ENCODE data around the gene SPAG9.
"Not testable (repeated sequence)": the region's sequence is repeated elsewhere in the genome, so short reads cannot be mapped to it uniquely, and the experiment has no call there.

SPAG9 gene

DNA sequence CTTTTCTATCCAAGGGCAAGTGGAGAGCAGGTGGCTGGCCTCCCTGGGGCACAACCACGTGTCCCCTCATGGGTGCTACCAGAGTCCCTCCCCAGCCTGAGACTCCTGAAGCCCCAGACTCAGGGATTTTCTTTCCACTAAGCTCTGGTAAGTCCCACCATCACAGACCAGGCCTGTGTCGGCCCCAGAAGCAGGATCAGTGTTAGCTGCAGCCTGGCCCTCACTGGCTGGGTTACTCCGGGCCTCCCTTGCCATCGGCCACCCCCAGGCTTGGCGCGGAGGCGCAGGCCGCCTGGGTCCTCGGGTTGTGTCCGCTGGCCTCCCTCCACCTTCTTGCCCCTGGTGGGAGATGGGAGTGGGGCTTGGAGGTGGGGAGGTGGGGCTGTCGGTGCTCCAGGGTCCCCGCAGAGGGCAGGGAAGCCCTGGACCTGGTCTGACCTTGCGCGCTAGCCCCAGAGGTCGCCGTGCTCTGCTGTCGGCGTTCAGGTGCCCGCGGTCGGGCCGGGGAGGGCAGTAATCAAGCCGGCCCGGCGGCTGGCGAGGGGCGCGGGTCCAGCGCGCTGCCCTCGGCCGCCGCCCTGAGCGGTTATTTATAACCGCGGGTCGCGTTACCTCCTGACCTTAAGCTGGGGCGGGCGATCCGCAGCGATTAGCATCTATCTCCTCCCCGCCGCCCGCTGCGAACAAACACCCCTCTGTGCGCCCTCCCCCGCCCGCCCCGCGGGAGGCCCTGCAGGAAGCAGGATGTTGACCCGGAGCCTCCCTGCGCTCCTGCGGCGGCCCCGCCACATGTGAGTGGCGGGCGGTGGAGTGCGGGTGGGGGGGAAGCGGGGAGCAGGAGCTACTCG, 176.4 kb downstream of the SPAG9 start:
- DNase-seq (ENCODE audit: low spot score in 2 of 2) (peak; percentile 53 to 81), ATAC-seq (peak; percentile 86)
- Mint-ChIP-seq H3K4me3 (peak overlapping the region; percentile 83), H3K9me3 (no peaks in the 10 kb centered on the region), H3K36me3 (peaks cover 6% of the 10 kb centered on the region), H3K27ac (peak overlapping the region; percentile 95), H3K4me1 (peaks cover 44% of the 10 kb centered on the region)

- H3K9me3 Mint-ChIP-seq, result no peaks in the 10 kb centered on the region
- no peak for ATAC-seq
- H3K4me3 Mint-ChIP-seq, result peak overlapping the region; percentile 83
- H3K4me1 Mint-ChIP-seq, result peaks cover 49% of the 10 kb centered on the region
- H3K36me3 Mint-ChIP-seq, result peaks cover 6% of the 10 kb centered on the region
- peak overlapping the region; percentile 95 for H3K27ac Mint-ChIP-seq
- DNase-seq (ENCODE audit: low spot score in 2 of 2), result no peak
Observed at GRCh38 chr17:50943575-50943933, 177.1 kb downstream of the SPAG9 start.

DNA sequence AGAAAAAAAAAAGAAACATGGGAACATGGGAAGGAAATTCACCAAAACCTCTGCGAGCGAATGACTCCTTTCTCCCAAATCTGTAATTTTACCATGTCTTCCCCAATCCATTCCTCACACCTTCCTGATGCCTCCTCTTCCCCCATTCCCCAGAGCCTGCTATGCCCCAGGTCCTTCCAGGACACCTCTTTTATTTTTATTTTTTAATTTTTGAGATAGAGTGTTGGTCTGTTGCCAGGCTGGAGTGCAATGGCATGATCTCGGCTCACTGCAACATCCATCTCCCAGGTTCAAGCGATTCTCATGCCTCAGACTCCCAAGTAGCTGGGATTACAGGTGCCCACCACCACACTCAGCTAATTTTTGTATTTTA, 179.0 kb downstream of the SPAG9 start:
- Mint-ChIP-seq H3K27ac (peak overlapping the region; percentile 95), H3K4me1 (peaks cover 39% of the 10 kb centered on the region)
- DNase-seq (ENCODE audit: low spot score in 2 of 2); H3K36me3 Mint-ChIP-seq; H3K4me3 Mint-ChIP-seq; ATAC-seq; H3K9me3 Mint-ChIP-seq: not testable (repeated sequence)

DNA sequence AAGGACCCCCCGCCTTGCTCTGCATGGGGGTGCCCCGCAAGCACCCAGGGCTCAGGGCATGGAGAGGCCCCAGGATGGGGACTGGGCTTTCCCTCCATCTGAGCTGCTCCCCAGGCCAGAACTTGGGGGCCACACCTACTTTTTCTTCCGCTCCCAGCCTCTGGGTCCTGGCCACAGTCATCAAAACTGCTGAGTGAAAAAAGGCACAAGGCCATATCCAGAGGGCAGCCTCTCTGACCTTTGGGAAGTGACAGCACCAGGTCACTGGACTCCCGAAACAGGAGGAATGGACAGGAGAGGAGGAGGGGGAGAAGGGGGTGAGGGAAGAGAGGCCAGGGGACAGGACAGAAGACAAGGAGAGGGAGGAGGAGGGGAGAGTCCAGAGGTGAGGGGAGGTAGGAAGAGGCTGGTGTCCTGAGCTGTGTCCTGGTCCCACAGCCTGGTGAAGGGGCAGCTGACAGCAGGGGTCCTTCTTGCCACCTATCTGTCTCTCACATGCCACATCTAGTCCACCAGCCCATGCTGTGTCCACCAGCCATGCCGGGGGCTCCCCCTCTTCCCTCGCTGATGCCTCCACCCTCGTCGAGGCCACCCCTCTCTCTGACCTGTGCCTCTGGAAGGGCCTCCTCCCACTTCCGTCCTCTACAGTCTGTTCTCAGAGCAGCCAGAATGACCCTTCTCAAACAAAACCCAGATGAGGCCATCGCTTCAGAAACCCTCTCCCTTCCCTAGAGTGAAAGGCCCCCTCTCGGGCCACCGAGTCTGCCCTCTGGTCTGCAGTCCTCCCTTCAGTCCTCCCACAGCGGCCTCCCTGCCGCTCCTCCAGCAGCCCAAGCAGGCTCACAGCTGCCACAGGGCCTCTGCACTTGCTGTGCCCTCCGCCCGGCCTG, 180.6 kb downstream of the SPAG9 start:
- no peak overlapping the region for H3K4me3 Mint-ChIP-seq

GRCh38 chr17:50939542-50939794, 181.2 kb downstream of the SPAG9 start:
- Mint-ChIP-seq H3K4me1 (peaks cover 30% of the 10 kb centered on the region), H3K4me3 (no peak overlapping the region), H3K9me3 (no peaks in the 10 kb centered on the region), H3K27ac (peak overlapping the region; percentile 81), H3K36me3 (no peaks in the 10 kb centered on the region)
- DNase-seq (ENCODE audit: low spot score in 2 of 2) (no peak), ATAC-seq (no peak)

More for the DNA sequence above, 180.6 kb downstream of the SPAG9 start:
- ATAC-seq (no peak), DNase-seq (ENCODE audit: low spot score in 2 of 2) (no peak)
- Mint-ChIP-seq H3K4me1 (peaks cover 30% of the 10 kb centered on the region), H3K27ac (peak overlapping the region; percentile 81), H3K36me3 (no peaks in the 10 kb centered on the region), H3K9me3 (no peaks in the 10 kb centered on the region)

DNA sequence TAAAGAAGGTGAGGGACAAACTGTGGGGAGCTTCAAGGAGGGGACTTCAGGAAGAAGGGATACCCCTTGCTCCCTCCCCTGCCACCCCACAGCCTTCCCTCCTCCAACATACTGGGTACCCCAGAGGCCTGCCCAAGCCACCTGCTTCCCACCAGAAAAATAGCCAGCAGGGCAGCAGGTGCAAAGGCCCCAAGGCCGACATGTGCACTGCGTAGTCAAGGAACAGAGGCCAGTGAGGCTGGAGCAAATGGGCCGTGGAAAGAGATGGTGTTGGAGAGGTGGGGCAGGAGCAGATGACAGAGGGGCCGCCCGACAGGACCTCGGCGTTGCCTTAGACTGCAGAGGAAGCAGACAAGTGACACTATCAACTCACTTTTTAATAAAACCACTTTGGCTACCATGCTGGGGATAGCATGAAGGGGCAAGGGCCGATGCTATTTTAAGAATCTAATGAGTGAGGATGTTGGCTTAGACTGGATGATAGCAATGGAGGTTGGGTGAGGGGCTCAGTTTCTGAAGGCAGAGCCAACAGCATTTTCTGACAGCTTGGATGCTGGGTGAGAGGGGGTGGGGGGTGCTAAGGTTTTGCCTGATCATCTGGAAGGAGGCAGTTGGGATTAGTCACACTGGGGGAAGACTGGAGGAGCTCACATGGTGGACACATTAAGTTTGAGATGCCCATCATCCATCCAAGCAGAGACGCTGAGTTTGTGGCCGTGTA, 181.7 kb downstream of the SPAG9 start:
- Mint-ChIP-seq H3K36me3 (no peaks in the 10 kb centered on the region), H3K27ac (peak overlapping the region; percentile 2), H3K4me1 (peaks cover 27% of the 10 kb centered on the region), H3K4me3 (no peak overlapping the region), H3K9me3 (no peaks in the 10 kb centered on the region)
- no peak for ATAC-seq
- no peak for DNase-seq (ENCODE audit: low spot score in 2 of 2)

GRCh38 chr17:50935996-50936266, 184.7 kb downstream of the SPAG9 start:
- DNase-seq (ENCODE audit: low spot score in 2 of 2), result no peak
- Mint-ChIP-seq H3K27ac (no peak overlapping the region), H3K36me3 (no peaks in the 10 kb centered on the region), H3K4me3 (no peak overlapping the region), H3K9me3 (no peaks in the 10 kb centered on the region), H3K4me1 (peaks cover 18% of the 10 kb centered on the region)
- no peak for ATAC-seq

GRCh38 chr17:50935221-50935995, 185.3 kb downstream of the SPAG9 start:
- no peak for DNase-seq (ENCODE audit: low spot score in 2 of 2)
- Mint-ChIP-seq H3K9me3 (no peaks in the 10 kb centered on the region), H3K27ac (no peak overlapping the region), H3K36me3 (no peaks in the 10 kb centered on the region), H3K4me3 (no peak overlapping the region), H3K4me1 (peaks cover 22% of the 10 kb centered on the region)
- ATAC-seq, result no peak

DNA sequence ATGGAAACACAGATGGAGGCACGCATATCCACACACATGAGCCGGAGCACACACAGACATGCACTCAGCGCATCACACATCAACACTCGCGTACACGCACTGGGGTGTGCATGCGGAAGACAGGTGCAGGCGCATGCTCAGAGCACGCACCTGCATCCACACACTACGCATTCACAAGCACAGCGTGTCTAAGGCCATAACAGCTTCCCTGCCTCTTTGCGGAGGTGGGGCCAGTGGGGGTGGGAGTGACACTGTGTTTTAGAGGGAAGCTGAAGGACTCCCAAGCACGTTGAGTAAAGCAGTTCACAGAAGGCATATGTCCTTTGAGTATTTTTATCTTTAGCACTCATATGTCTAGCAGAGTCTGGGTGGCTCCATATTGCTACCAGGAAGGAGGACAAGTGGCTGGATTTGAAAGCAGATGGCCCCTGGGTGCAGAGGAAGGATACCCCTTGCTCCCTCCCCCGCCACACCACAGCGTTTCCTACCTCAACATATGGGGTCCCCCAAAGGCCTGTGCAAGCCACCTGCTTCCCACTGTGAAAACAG, 185.9 kb downstream of the SPAG9 start:
- DNase-seq (ENCODE audit: low spot score in 2 of 2), result no peak
- no peak overlapping the region for H3K27ac Mint-ChIP-seq
- ATAC-seq, result no peak
- no peaks in the 10 kb centered on the region for H3K9me3 Mint-ChIP-seq
- H3K4me1 Mint-ChIP-seq, result peaks cover 27% of the 10 kb centered on the region
- no peaks in the 10 kb centered on the region for H3K36me3 Mint-ChIP-seq
- no peak overlapping the region for H3K4me3 Mint-ChIP-seq

DNA sequence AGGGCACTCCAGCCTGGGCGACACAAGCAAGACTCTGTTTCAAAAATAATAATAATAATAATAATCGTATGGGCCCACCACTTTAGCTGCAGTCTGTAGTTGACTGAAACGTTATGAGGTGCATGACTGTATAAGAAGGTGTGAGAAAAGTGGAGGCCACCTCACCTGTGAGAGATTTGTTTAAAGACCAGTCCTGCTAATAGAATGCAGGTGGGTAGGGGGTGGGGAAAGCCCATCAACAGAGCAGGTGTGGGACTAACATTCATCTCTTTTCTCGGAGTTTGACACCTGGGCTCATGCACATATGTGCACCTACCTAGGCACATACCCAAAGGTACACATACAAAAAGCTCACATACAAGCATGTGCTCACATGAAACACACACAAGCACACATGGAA, 186.5 kb downstream of the SPAG9 start:
- Mint-ChIP-seq H3K27ac (no peak overlapping the region), H3K4me1 (peaks cover 27% of the 10 kb centered on the region)

GRCh38 chr17:50931144-50931908, 189.3 kb downstream of the SPAG9 start:
- peak overlapping the region; percentile 77 for H3K4me3 Mint-ChIP-seq
- DNase-seq (ENCODE audit: low spot score in 2 of 2) (peak in 1 of 2 donors; percentile 69), ATAC-seq (peak; percentile 77)
- H3K36me3 Mint-ChIP-seq, result no peaks in the 10 kb centered on the region
- H3K9me3 Mint-ChIP-seq, result no peaks in the 10 kb centered on the region
- peak overlapping the region; percentile 61 for H3K27ac Mint-ChIP-seq
- H3K4me1 Mint-ChIP-seq, result peaks cover 48% of the 10 kb centered on the region

More for the DNA sequence above, 186.5 kb downstream of the SPAG9 start:
- DNase-seq (ENCODE audit: low spot score in 2 of 2), result no peak
- Mint-ChIP-seq H3K4me3 (no peak overlapping the region), H3K9me3 (no peaks in the 10 kb centered on the region), H3K36me3 (no peaks in the 10 kb centered on the region)
- ATAC-seq, result no peak

GRCh38 chr17:50928646-50929045, 192.0 kb downstream of the SPAG9 start:
- H3K4me1 Mint-ChIP-seq, result peaks cover 60% of the 10 kb centered on the region
- no peak overlapping the region for H3K27ac Mint-ChIP-seq

DNA sequence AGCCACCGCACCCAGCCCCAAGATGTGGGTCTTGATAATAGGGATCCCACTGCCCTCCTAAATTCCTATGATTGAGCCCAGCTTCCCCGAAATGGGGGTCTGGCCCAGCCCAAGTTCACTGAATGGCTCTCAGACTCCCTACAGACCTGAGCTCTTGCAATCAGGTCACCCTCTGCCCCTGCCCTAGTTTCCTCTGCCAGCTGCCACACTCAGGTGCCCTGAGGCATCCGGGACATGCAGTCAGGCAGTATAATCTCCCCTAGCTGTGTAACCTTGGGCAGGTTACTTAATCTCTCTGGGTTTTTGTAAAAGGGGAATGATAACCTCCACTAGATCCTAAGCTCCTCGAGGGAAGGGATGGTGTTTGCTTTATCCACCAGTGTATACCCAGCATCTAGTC, 193.4 kb downstream of the SPAG9 start:
- no peak for ATAC-seq
- DNase-seq (ENCODE audit: low spot score in 2 of 2), result no peak
- peaks cover 60% of the 10 kb centered on the region for H3K4me1 Mint-ChIP-seq
- H3K27ac Mint-ChIP-seq, result peak overlapping the region; percentile 60
- H3K36me3 Mint-ChIP-seq, result no peaks in the 10 kb centered on the region
- no peaks in the 10 kb centered on the region for H3K9me3 Mint-ChIP-seq
- H3K4me3 Mint-ChIP-seq, result no peak overlapping the region

More at GRCh38 chr17:50928646-50929045, 192.0 kb downstream of the SPAG9 start:
- Mint-ChIP-seq H3K4me3 (no peak overlapping the region), H3K36me3 (no peaks in the 10 kb centered on the region), H3K9me3 (no peaks in the 10 kb centered on the region)
- DNase-seq (ENCODE audit: low spot score in 2 of 2) (no peak), ATAC-seq (no peak)

DNA sequence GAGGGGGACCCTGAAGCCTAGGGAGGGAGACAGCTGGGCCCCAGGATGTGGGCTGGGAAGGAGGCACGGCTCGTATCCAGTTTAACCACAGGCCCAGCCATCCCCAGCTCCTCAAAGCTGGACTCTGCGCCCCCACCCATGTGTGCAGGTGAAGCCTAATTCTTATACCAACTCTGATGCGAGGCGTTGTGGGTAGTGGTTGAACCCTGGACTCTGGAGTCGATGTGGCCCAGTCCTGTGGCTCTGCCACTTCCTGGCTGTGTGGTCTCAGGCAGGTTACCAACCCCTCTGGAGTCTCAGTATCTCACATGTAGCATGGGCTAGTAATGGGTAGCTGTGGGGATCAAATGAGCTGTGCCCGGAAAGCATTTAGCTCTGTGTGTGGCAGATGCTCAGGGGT, 194.1 kb downstream of the SPAG9 start:
- Mint-ChIP-seq H3K4me1 (peaks cover 61% of the 10 kb centered on the region), H3K27ac (peak overlapping the region; percentile 27), H3K36me3 (no peaks in the 10 kb centered on the region), H3K9me3 (no peaks in the 10 kb centered on the region), H3K4me3 (no peak overlapping the region)
- ATAC-seq, result peak; percentile 87
- DNase-seq (ENCODE audit: low spot score in 2 of 2), result peak in 1 of 2 donors; percentile 57
